ENCODE results near the gene TMEM163. TPM values are rescaled to one million over a fixed set of nuclear protein-coding genes. Genes with fewer than 3 reads are reported as not detected.

TMEM163 gene
- total and polyA plus RNA-seq, 3 donors from 2014 or later = 24.0 to 44.3 (median 37.3) TPM

- no peak for DNase-seq
- Histone ChIP-seq H3K27me3 (no peaks in the 10 kb centered on the region), H3K36me3 (ENCODE audit: low read depth, missing control alignments) (no peaks in the 10 kb centered on the region), H3K4me1 (no peaks in the 10 kb centered on the region), H3K27ac (no peak overlapping the region), H3K4me3 (no peak overlapping the region), H3K9me3 (no peaks in the 10 kb centered on the region)
- TF ChIP-seq CTCF (IDR thresholded peaks at IDR 0.05) (no peak), POLR2A (IDR thresholded peaks at IDR 0.05) (no peak)
- intact Hi-C loops (cut with DNase I; ENCODE audit: low total_unique reads) = no loop called here
- 75 to 85% methylated on average over 3 of the region's 3 CpGs for WGBS, 2 donors
These were observed 310.0 kb downstream of the TMEM163 start for GRCh38 chr2:134408791-134409190.

- no peak for DNase-seq
- Histone ChIP-seq H3K9me3 (no peaks in the 10 kb centered on the region), H3K4me1 (no peaks in the 10 kb centered on the region), H3K27ac (no peak overlapping the region), H3K36me3 (ENCODE audit: low read depth, missing control alignments) (no peaks in the 10 kb centered on the region), H3K27me3 (no peaks in the 10 kb centered on the region), H3K4me3 (no peak overlapping the region)
- WGBS, 2 donors = 73 to 81% methylated on average over 2 to 3 of the region's 3 CpGs
- intact Hi-C loops (cut with DNase I; ENCODE audit: low total_unique reads) = no loop called here
- TF ChIP-seq POLR2A (IDR thresholded peaks at IDR 0.05) = no peak
- no peak for TF ChIP-seq CTCF (IDR thresholded peaks at IDR 0.05)
These were observed 310.4 kb downstream of the TMEM163 start for GRCh38 chr2:134408386-134408785.

- Histone ChIP-seq H3K27me3 (no peaks in the 10 kb centered on the region), H3K9me3 (no peaks in the 10 kb centered on the region), H3K27ac (no peak overlapping the region), H3K4me1 (no peaks in the 10 kb centered on the region), H3K36me3 (ENCODE audit: low read depth, missing control alignments) (no peaks in the 10 kb centered on the region), H3K4me3 (no peak overlapping the region)
- 94 to 100% methylated on average over 4 of the region's 4 CpGs for WGBS, 2 donors
- intact Hi-C loops (cut with DNase I; ENCODE audit: low total_unique reads) = no loop called here
- TF ChIP-seq CTCF (IDR thresholded peaks at IDR 0.05) (no peak), POLR2A (IDR thresholded peaks at IDR 0.05) (no peak)
- no peak for DNase-seq
These were observed 311.5 kb downstream of the TMEM163 start for GRCh38 chr2:134407154-134407890.

GRCh38 chr2:134406736-134407135, 312.1 kb downstream of the TMEM163 start:
- H3K4me1 ChIP-seq = no peaks in the 10 kb centered on the region
- 96 to 98% methylated on average over 3 of the region's 3 CpGs for WGBS, 2 donors
- H3K36me3 ChIP-seq (ENCODE audit: low read depth, missing control alignments) = no peaks in the 10 kb centered on the region
- no peak overlapping the region for H3K4me3 ChIP-seq
- no peak for TF ChIP-seq POLR2A (IDR thresholded peaks at IDR 0.05)
- no peak for TF ChIP-seq CTCF (IDR thresholded peaks at IDR 0.05)
- H3K27ac ChIP-seq = no peak overlapping the region
- no peaks in the 10 kb centered on the region for H3K9me3 ChIP-seq
- intact Hi-C loops (cut with DNase I; ENCODE audit: low total_unique reads) = no loop called here
- no peaks in the 10 kb centered on the region for H3K27me3 ChIP-seq
- no peak for DNase-seq

GRCh38 chr2:134406311-134406710, 312.5 kb downstream of the TMEM163 start:
- no peak for TF ChIP-seq CTCF (IDR thresholded peaks at IDR 0.05)
- TF ChIP-seq POLR2A (IDR thresholded peaks at IDR 0.05) = no peak
- H3K4me1 ChIP-seq = no peaks in the 10 kb centered on the region
- no peaks in the 10 kb centered on the region for H3K27me3 ChIP-seq
- H3K27ac ChIP-seq = no peak overlapping the region
- no peaks in the 10 kb centered on the region for H3K36me3 ChIP-seq (ENCODE audit: low read depth, missing control alignments)
- intact Hi-C loops (cut with DNase I; ENCODE audit: low total_unique reads) = no loop called here
- H3K9me3 ChIP-seq = no peaks in the 10 kb centered on the region
- DNase-seq = no peak
- no peak overlapping the region for H3K4me3 ChIP-seq
- 96 to 97% methylated on average over 5 of the region's 5 CpGs for WGBS, 2 donors
